Hepatocyte (in vitro differentiated cells): Measurements from ENCODE around the gene CLIC4.

Experiments used
- CTCF ChIP-seq: fragments of 200-600 bp; sonication (generic); IDR thresholded peaks from 2 replicates; pipeline ENCODE4 v1.5.1; 2016; ENCODE audit warnings: antibody characterized with exemption, mild to moderate bottlenecking; ENCODE audit not compliant: poor library complexity
- EZH2 ChIP-seq: fragments of 200-600 bp; sonication (generic); IDR thresholded peaks from 2 replicates; pipeline ENCODE4 v1.6.1; 2016; ENCODE audit warnings: antibody characterized with exemption, mild to moderate bottlenecking, borderline replicate concordance

- TF ChIP-seq CTCF (no peak), EZH2 (no peak)
These were observed 45.2 kb downstream of the CLIC4 start for GRCh38 chr1:24790490-24790889.
